Fibroblast of the aortic adventitia (primary cell): ENCODE results near the gene PLEKHA8. TPM values are rescaled to one million over a fixed set of nuclear protein-coding genes. Genes with fewer than 3 reads are reported as not detected.

Source experiments
- DNase-seq: peaks from one replicate; pipeline ENCODE4 v3.0.0-alpha.2; 2010; ENCODE audit warnings: low read depth
- H3K4me3 ChIP-seq: 2 replicates; pipeline ENCODE4 v1.5.1; 2011; ENCODE audit warnings: low read depth, mild to moderate bottlenecking, control low read depth, low read length, moderate library complexity
- total RNA-seq: library from RNA; depleted of rRNA; stranded (reverse); fragments of >200 nt; gene quantifications from 2 replicates; pipeline ENCODE4 v1.2.3, GENCODE V29; 2012; ENCODE audit warnings: low replicate concordance
- TF ChIP-seq, protein P1 (sequence below): IDR thresholded peaks from 2 replicates; pipeline ENCODE4 v1.5.1; 2011; ENCODE audit warnings: mild to moderate bottlenecking, low read length, control low read depth, inconsistent platforms; ENCODE audit not compliant: insufficient read depth

The PLEKHA8 gene
- total RNA-seq, 1 donor = 10.6 TPM

DNA sequence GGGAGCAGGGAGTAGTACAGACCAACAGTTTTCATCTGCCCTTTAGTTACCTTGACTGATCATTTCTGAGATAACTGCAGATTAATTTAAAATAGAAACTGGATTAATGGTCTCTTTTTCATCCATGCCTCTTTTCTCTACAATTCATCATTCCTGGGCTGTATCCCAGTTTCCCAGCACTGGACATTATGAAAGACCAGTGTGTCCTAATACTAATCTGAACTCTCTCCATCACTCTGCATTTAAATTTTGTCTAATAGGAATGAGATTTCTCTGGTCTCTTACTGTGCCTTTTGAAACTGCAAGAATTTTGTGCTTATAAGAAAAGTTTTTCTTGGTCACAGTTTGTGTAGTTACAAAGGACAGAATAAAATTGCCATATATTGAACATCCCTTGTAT, 12.7 kb downstream of the PLEKHA8 start:
- TF ChIP-seq, protein P1, sequence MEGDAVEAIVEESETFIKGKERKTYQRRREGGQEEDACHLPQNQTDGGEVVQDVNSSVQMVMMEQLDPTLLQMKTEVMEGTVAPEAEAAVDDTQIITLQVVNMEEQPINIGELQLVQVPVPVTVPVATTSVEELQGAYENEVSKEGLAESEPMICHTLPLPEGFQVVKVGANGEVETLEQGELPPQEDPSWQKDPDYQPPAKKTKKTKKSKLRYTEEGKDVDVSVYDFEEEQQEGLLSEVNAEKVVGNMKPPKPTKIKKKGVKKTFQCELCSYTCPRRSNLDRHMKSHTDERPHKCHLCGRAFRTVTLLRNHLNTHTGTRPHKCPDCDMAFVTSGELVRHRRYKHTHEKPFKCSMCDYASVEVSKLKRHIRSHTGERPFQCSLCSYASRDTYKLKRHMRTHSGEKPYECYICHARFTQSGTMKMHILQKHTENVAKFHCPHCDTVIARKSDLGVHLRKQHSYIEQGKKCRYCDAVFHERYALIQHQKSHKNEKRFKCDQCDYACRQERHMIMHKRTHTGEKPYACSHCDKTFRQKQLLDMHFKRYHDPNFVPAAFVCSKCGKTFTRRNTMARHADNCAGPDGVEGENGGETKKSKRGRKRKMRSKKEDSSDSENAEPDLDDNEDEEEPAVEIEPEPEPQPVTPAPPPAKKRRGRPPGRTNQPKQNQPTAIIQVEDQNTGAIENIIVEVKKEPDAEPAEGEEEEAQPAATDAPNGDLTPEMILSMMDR = no peak
- H3K4me3 ChIP-seq = no peak overlapping the region
- peak; percentile 47 for DNase-seq

DNA sequence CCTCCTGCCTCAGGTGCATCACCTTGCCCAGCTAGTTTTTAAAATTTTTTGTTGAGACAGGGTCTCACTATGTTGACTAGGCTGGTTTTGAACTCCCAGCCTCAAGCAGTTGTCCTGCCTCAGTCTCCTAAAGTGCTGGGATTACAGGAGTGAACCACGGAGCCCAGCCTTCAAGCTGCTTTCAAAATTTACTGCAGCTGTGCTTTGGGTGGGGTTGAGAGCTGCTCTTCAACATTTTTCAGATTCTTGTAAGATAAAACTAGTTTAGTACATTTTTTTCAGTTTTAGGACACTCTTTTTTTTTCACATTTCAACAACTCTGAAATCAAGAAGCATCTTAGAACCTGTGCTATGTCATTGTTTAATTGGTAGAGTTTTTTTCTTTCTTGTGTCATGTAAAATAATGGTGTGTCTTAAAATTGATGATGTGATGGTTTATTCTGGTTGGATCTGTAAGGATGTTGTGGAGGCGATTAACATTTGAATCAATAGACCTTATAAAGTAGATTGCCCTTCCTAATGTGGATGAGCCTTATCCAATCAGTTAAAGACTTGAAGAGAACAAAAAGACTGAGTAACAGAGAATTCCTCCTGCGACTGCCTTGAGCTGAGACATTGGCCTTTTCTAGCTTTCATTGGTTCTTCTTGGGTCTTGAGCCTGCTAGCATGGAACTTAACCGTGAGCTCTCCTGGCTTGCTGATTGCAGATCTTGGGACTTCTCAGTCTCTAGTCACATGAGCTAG, 13.5 kb downstream of the PLEKHA8 start:
- TF ChIP-seq, protein P1 = no peak
- DNase-seq = peak; percentile 55
- H3K4me3 ChIP-seq = no peak overlapping the region

DNA sequence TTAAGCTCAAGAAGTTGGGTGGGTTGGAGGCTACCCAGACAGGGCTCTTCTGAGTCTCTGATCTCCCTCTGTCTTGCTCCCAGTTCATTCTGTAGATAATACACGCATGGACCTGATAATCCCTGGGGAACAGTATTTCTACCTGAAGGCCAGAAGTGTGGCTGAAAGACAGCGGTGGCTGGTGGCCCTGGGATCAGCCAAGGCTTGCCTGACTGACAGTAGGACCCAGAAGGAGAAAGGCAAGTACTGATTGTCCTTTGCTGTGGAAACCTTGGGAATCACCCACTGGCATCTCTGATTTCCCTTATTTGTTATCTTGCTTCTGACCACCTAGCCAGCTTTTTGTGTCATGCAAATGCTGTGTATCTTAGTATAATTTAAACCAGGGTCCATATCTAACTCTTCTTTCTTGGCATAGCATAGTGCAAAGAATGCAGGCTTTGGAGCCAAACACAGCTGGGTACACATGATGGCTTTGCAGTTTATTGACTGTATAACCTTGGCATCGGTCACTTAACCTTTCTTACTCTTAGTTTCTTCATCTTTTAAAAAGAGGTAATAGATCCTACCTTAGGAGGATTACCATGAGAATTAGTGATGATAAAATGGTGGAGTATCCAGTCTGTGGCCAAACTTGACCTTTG, 18.0 kb downstream of the PLEKHA8 start:
- TF ChIP-seq, protein P1 = no peak
- no peak overlapping the region for H3K4me3 ChIP-seq
- no peak for DNase-seq

DNA sequence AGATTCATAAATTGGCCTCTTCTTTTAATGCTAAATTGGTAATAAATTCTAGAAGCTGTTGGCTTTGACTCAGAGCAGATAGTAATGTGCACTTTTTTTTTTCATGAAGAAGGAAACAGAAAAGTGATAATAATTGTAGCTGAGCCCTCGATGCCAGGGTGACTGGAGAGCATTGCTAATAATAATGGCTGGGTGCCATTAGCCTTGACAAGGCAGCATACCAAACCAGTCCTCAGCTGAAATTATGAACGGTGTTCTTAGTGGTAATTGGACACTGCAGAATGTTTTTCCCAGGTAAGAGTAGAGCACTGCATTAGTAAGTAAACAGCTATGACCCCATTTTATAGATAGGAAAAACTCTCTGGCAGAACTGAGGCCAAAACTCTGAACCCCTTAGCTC, 18.9 kb downstream of the PLEKHA8 start:
- TF ChIP-seq, protein P1 = no peak
- no peak for DNase-seq
- no peak overlapping the region for H3K4me3 ChIP-seq

DNA sequence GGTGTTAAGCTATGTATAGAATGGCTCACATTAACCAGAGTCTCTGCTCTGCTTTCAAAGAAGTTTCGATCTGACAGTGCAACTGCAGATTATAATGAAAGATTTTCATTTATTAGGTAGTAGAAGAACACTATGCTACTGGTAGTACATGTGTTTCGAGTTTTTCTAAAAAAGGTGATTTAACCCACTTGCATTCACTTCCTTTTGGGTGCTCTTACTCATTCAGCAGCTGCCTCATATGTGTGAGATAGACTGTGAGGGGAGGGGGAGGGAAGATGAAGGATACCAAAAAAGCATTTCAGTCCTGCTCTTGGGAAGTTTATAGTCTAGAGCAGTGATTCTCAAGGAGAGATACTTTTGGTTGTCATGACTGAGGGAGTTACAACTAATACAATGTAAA, 20.4 kb downstream of the PLEKHA8 start:
- TF ChIP-seq, protein P1 = no peak
- DNase-seq = no peak

DNA sequence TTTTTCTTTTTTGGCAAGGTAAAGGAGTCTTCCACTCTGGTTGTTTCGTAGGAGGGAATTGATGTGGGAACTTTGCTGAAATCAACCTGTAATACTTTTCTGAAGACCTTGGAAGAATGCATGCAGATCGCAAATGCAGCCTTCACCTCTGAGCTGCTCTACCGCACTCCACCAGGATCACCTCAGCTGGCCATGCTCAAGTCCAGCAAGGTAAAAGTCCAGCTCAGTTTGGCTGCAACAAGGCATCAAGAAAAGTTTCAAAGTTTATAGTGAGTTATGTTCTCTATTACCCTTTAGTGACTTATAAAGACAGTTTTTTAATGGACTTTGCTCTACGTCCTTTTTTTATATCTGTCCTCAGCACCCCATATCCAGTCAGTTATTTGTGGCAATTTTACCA, 21.0 kb downstream of the PLEKHA8 start:
- no peak overlapping the region for H3K4me3 ChIP-seq
- TF ChIP-seq, protein P1 = no peak
- DNase-seq = no peak

More for the DNA sequence above, 20.4 kb downstream of the PLEKHA8 start:
- H3K4me3 ChIP-seq = no peak overlapping the region
